HEK293 (cell line): ENCODE data around the gene NFE2L2.

Experiments used
- CTCF ChIP-seq: fragments of 450-650 bp; formaldehyde crosslinking; IDR thresholded peaks from 2 replicates; pipeline ENCODE4 v1.5.1; 2016; ENCODE audit warnings: missing biosample characterization, missing genetic modification characterization
- PATZ1 ChIP-seq: fragments of 450-650 bp; formaldehyde crosslinking; IDR thresholded peaks from 2 replicates; pipeline ENCODE4 v1.5.1; 2016; ENCODE audit warnings: missing biosample characterization, missing genetic modification characterization
- RBAK ChIP-seq: fragments of 450-650 bp; formaldehyde crosslinking; IDR thresholded peaks from 2 replicates; pipeline ENCODE4 v1.5.1; 2016; ENCODE audit warnings: missing biosample characterization, missing genetic modification characterization
- REPIN1 ChIP-seq: fragments of 450-650 bp; formaldehyde crosslinking; IDR thresholded peaks from 2 replicates; pipeline ENCODE4 v1.5.1; 2017; ENCODE audit warnings: missing biosample characterization, missing genetic modification characterization, low read depth
- YY1 ChIP-seq: fragments of 450-650 bp; formaldehyde crosslinking; IDR thresholded peaks from 2 replicates; pipeline ENCODE4 v1.5.1; 2018; ENCODE audit warnings: missing biosample characterization, missing genetic modification characterization
- ZNF121 ChIP-seq: fragments of 450-650 bp; formaldehyde crosslinking; IDR thresholded peaks from 2 replicates; pipeline ENCODE4 v1.5.1; 2016; ENCODE audit warnings: missing biosample characterization, missing genetic modification characterization
- ZNF274 ChIP-seq, 2 experiments: fragments of 200-500 bp in 1 of 2; fragments of 450-650 bp in 1 of 2; sonication (Bioruptor generic) in 1 of 2; formaldehyde crosslinking in 1 of 2; IDR thresholded peaks; 2 replicates each; pipeline versions ENCODE4 v1.5.1 to v1.6.1; 2014 to 2016; ENCODE audit warnings: borderline replicate concordance in 1 of 2, inconsistent platforms in 1 of 2, low read length in 1 of 2, missing biosample characterization in 1 of 2, missing genetic modification characterization in 1 of 2
- ZNF354C ChIP-seq: fragments of 450-650 bp; formaldehyde crosslinking; IDR thresholded peaks from 2 replicates; pipeline ENCODE4 v1.5.1; 2016; ENCODE audit warnings: missing biosample characterization, missing genetic modification characterization, low read depth, borderline replicate concordance
- ZNF580 ChIP-seq: fragments of 450-650 bp; formaldehyde crosslinking; IDR thresholded peaks from 2 replicates; pipeline ENCODE4 v1.5.1; 2016; ENCODE audit warnings: missing biosample characterization, missing genetic modification characterization
- ZNF623 ChIP-seq: fragments of 450-650 bp; formaldehyde crosslinking; IDR thresholded peaks from 2 replicates; pipeline ENCODE4 v1.5.1; 2016; ENCODE audit warnings: missing biosample characterization, missing genetic modification characterization
- ZNF645 ChIP-seq: fragments of 450-650 bp; formaldehyde crosslinking; IDR thresholded peaks from 2 replicates; pipeline ENCODE4; 2016; ENCODE audit warnings: missing biosample characterization, missing genetic modification characterization

GRCh38 chr2:177256695-177257094 is 7.8 kb downstream of the NFE2L2 start:
- TF ChIP-seq CTCF (tag by site-specific recombination), result no peak
- TF ChIP-seq ZNF623 (tag by site-specific recombination), result no peak
- TF ChIP-seq ZNF354C (tag by site-specific recombination), result no peak
- TF ChIP-seq ZNF121 (tag by site-specific recombination), result no peak
- TF ChIP-seq ZNF645 (tag by site-specific recombination), result no peak
- no peak for TF ChIP-seq PATZ1 (tag by site-specific recombination)
- no peak for TF ChIP-seq ZNF580
- no peak for TF ChIP-seq YY1 (tag by site-specific recombination)
- TF ChIP-seq ZNF274 (IDR thresholded peaks at IDR 0.05; ENCODE audit: low read length), result no peak
- no peak for TF ChIP-seq ZNF274 (tag by site-specific recombination; IDR thresholded peaks at IDR 0.05; ENCODE audit: borderline replicate concordance)
- TF ChIP-seq RBAK (tag by site-specific recombination), result no peak
- TF ChIP-seq REPIN1 (tag by site-specific recombination), result no peak
